ENCODE data around the gene HNRNPA1L2. TPM values are rescaled to one million over a fixed set of nuclear protein-coding genes. Genes with fewer than 3 reads are reported as not detected.

HNRNPA1L2 gene
- total and polyA plus RNA-seq, 10 of the 15 experiments (the other 5 are each of a cell fraction or from before 2014, with no cell fraction given), result 3.3 to 12.0 (median 7.8) TPM

DNA sequence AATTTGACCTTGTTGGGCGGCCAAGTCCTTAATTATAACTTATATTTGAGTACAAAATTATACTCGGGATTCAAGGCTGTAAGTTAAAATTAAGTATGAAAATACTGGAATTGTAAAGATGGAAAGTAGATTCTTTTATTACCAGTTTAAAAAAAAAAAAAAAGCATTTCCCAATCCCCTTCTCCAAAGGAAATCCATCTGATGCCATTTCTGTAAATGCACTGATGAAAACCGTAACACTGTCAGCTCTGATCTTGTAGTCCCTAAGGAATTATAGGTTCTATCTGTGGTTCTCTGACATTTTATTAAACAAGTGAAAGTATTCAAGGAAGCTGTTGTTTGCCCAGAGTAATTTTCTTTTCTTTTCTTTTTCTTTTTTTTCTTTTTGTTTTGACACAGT, 41.6 kb upstream of the HNRNPA1L2 start:
- H4K20me1 ChIP-seq (ENCODE audit: control insufficient read depth, insufficient read depth), result no peaks in the 10 kb centered on the region
- no peaks in the 10 kb centered on the region for H3K4me1 ChIP-seq (ENCODE audit: control insufficient read depth, insufficient read depth, low read length)
- H3K79me2 ChIP-seq (ENCODE audit: control insufficient read depth, insufficient read depth, low read length), result no peaks in the 10 kb centered on the region
- H3K4me3 ChIP-seq, result no peak overlapping the region
- WGBS (ENCODE audit: insufficient coverage, insufficient replicate concordance, low lambda C conversion rate, missing lambda C conversion rate), result 37% methylated on average over 3 of the region's 3 CpGs
- no peak overlapping the region for H3K9ac ChIP-seq (ENCODE audit: control insufficient read depth, insufficient read depth, low read length)
- FAIRE-seq (no peak), DNase-seq (ENCODE audit: low read depth, low spot score) (no peak), ATAC-seq (no peak)
- no peak overlapping the region for H3K27ac ChIP-seq (ENCODE audit: control insufficient read depth, insufficient read depth)
- ChIA-PET POLR2A (interaction anchor here (0.7 to 1.1 kb wide), 2 partner anchors 14 to 64 kb away, joined by 3 to 7 read pairs; no protein-coding TSS in a partner anchor), RAD21 (ENCODE audit: unreplicated experiment) (no interaction called here), SMC1A (ENCODE audit: uncharacterized antibody, unreplicated experiment) (no interaction called here), CTCF (no interaction called here)
- no TSS peak for BruUV-seq (replicated peaks)
- H3K9me3 ChIP-seq (replicated peaks; ENCODE audit: control insufficient read depth, insufficient read depth, low read length), result no peaks in the 10 kb centered on the region
- no peaks in the 10 kb centered on the region for H3K36me3 ChIP-seq (ENCODE audit: control insufficient read depth in 2 of 2, insufficient read depth in 2 of 2, low read length in 1 of 2)
- intact Hi-C loops (cut with micrococcal nuclease; ENCODE audit: unreplicated experiment), result no loop called here
- H3K27me3 ChIP-seq (replicated peaks in 1 of 2; ENCODE audit: control insufficient read depth in 2 of 2, insufficient read depth in 2 of 2, low read length in 1 of 2), result peaks cover 0 to 1% of the 10 kb centered on the region in 2 experiments; a peak in 1 of 4 replicates
- no peak overlapping the region for H2AFZ ChIP-seq (ENCODE audit: control insufficient read depth, low read depth, low read length)
- in situ Hi-C loops (cut with MboI), result no loop called here
- H3K4me2 ChIP-seq (ENCODE audit: control insufficient read depth, insufficient read depth), result no peak overlapping the region
- TF ChIP-seq NFIC (IDR thresholded peaks at IDR 0.05; ENCODE audit: low read depth, low read length) (no peak), MEF2B (IDR thresholded peaks at IDR 0.05; ENCODE audit: partially characterized antibody, poor library complexity, severe bottlenecking) (no peak), CEBPB (IDR thresholded peaks at IDR 0.05; ENCODE audit: borderline replicate concordance in 1 of 2, low read depth in 2 of 2, low read length in 2 of 2) (no peak), POLR2AphosphoS2 (IDR thresholded peaks at IDR 0.05; ENCODE audit: low read depth, low read length) (no peak), PML (IDR thresholded peaks at IDR 0.05; ENCODE audit: low read length) (no peak), STAT3 (IDR thresholded peaks at IDR 0.05; ENCODE audit: low read depth, low read length) (no peak), SREBF2 (IDR thresholded peaks at IDR 0.05; ENCODE audit: low read length) (no peak), KAT2A (conservative IDR thresholded peaks at IDR 0.05; ENCODE audit: control insufficient read depth, low read depth, low read length) (no peak), BMI1 (IDR thresholded peaks at IDR 0.05; ENCODE audit: borderline replicate concordance) (no peak), ZNF622 (IDR thresholded peaks at IDR 0.05) (no peak), JUND (IDR thresholded peaks at IDR 0.05; ENCODE audit: low read depth, low read length) (no peak), CBX3 (IDR thresholded peaks at IDR 0.05; ENCODE audit: borderline replicate concordance, low read depth) (no peak)
- TF ChIP-seq, protein P1, sequence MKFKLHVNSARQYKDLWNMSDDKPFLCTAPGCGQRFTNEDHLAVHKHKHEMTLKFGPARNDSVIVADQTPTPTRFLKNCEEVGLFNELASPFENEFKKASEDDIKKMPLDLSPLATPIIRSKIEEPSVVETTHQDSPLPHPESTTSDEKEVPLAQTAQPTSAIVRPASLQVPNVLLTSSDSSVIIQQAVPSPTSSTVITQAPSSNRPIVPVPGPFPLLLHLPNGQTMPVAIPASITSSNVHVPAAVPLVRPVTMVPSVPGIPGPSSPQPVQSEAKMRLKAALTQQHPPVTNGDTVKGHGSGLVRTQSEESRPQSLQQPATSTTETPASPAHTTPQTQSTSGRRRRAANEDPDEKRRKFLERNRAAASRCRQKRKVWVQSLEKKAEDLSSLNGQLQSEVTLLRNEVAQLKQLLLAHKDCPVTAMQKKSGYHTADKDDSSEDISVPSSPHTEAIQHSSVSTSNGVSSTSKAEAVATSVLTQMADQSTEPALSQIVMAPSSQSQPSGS (IDR thresholded peaks at IDR 0.05; ENCODE audit: low read length), result no peak
- TF ChIP-seq, protein P2, sequence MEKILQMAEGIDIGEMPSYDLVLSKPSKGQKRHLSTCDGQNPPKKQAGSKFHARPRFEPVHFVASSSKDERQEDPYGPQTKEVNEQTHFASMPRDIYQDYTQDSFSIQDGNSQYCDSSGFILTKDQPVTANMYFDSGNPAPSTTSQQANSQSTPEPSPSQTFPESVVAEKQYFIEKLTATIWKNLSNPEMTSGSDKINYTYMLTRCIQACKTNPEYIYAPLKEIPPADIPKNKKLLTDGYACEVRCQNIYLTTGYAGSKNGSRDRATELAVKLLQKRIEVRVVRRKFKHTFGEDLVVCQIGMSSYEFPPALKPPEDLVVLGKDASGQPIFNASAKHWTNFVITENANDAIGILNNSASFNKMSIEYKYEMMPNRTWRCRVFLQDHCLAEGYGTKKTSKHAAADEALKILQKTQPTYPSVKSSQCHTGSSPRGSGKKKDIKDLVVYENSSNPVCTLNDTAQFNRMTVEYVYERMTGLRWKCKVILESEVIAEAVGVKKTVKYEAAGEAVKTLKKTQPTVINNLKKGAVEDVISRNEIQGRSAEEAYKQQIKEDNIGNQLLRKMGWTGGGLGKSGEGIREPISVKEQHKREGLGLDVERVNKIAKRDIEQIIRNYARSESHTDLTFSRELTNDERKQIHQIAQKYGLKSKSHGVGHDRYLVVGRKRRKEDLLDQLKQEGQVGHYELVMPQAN (conservative IDR thresholded peaks at IDR 0.05), result no peak
- TF ChIP-seq, protein P3, sequence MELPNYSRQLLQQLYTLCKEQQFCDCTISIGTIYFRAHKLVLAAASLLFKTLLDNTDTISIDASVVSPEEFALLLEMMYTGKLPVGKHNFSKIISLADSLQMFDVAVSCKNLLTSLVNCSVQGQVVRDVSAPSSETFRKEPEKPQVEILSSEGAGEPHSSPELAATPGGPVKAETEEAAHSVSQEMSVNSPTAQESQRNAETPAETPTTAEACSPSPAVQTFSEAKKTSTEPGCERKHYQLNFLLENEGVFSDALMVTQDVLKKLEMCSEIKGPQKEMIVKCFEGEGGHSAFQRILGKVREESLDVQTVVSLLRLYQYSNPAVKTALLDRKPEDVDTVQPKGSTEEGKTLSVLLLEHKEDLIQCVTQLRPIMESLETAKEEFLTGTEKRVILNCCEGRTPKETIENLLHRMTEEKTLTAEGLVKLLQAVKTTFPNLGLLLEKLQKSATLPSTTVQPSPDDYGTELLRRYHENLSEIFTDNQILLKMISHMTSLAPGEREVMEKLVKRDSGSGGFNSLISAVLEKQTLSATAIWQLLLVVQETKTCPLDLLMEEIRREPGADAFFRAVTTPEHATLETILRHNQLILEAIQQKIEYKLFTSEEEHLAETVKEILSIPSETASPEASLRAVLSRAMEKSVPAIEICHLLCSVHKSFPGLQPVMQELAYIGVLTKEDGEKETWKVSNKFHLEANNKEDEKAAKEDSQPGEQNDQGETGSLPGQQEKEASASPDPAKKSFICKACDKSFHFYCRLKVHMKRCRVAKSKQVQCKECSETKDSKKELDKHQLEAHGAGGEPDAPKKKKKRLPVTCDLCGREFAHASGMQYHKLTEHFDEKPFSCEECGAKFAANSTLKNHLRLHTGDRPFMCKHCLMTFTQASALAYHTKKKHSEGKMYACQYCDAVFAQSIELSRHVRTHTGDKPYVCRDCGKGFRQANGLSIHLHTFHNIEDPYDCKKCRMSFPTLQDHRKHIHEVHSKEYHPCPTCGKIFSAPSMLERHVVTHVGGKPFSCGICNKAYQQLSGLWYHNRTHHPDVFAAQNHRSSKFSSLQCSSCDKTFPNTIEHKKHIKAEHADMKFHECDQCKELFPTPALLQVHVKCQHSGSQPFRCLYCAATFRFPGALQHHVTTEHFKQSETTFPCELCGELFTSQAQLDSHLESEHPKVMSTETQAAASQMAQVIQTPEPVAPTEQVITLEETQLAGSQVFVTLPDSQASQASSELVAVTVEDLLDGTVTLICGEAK (IDR thresholded peaks at IDR 0.05; ENCODE audit: borderline replicate concordance), result no peak
- TF ChIP-seq, protein P4, sequence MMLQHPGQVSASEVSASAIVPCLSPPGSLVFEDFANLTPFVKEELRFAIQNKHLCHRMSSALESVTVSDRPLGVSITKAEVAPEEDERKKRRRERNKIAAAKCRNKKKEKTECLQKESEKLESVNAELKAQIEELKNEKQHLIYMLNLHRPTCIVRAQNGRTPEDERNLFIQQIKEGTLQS (IDR thresholded peaks at IDR 0.05; ENCODE audit: borderline replicate concordance, extremely low read depth, low read depth, low read length), result no peak

Data from GM12878 (cell line).